ENCODE results near the gene SYAP1.
"Not testable (repeated sequence)": the region's sequence is repeated elsewhere in the genome, so short reads cannot be mapped to it uniquely, and the experiment has no call there.

- not testable (repeated sequence) for TF ChIP-seq CTCF, POLR2A (IDR thresholded peaks at IDR 0.05)
Measured at GRCh38 chrX:16761500-16761899, 42.1 kb downstream of the SYAP1 start.

Measured in uterus (tissue), 2 donors.